Measurements from ENCODE around the gene SH2D5. TPM values are rescaled to one million over a fixed set of nuclear protein-coding genes. Genes with fewer than 3 reads are reported as not detected.

SH2D5 gene
- total and polyA plus RNA-seq, 2 donors (not counting 3 experiments of a cell fraction or from before 2014, with no cell fraction given): 0.23 to 1.0 TPM

- Histone ChIP-seq H3K9ac (replicated peaks; ENCODE audit: extremely low read depth, insufficient read depth, low read length) (no peak overlapping the region), H3K27ac (ENCODE audit: insufficient read depth, low read depth, low read length) (no peak overlapping the region), H2AFZ (ENCODE audit: low read depth, low read length) (no peak overlapping the region), H3K9me3 (replicated peaks; ENCODE audit: control insufficient read depth, insufficient read depth, low read length) (no peaks in the 10 kb centered on the region), H4K20me1 (replicated peaks; ENCODE audit: control insufficient read depth, extremely low read depth, insufficient read depth, low read length) (no peaks in the 10 kb centered on the region), H3K9me1 (replicated peaks; ENCODE audit: control insufficient read depth, extremely low read depth, insufficient read depth, low read length) (no peaks in the 10 kb centered on the region), H3K27me3 (ENCODE audit: control insufficient read depth in 2 of 2, insufficient read depth in 2 of 2, low read length in 2 of 2) (peaks cover 0 to 5% of the 10 kb centered on the region in 2 experiments), H3K4me2 (ENCODE audit: insufficient read depth, low read length) (no peak overlapping the region), H3K36me3 (ENCODE audit: control insufficient read depth in 2 of 2, extremely low read depth in 1 of 2, insufficient read depth in 2 of 2, low read length in 2 of 2) (no peaks in the 10 kb centered on the region), H3K79me2 (ENCODE audit: control insufficient read depth, insufficient read depth, low read length) (no peaks in the 10 kb centered on the region), H3K4me3 (replicated peaks in 1 of 3; ENCODE audit: insufficient read depth in 1 of 3, low read depth in 1 of 3, low read length in 3 of 3) (no peak overlapping the region), H3K4me1 (ENCODE audit: control insufficient read depth, extremely low read depth, insufficient read depth, low read length) (no peaks in the 10 kb centered on the region)
- DNase-seq (ENCODE audit: low read depth, low spot score) (no peak), FAIRE-seq (no peak)
- no TSS peak for BruUV-seq (replicated peaks)
- CTCF ChIA-PET: interaction anchor here (2.5 kb wide), 1 partner anchor 13 kb away, joined by 5 read pairs; the partner anchor contains the start of gene SH2D5
- POLR2A ChIA-PET: no interaction called here
- dilution Hi-C loops (cut with MboI; ENCODE audit: extremely low pct_ligation_motif_present, low sequenced_read_pairs) (no loop called here), intact Hi-C loops (cut with micrococcal nuclease) (no loop called here)
- TF ChIP-seq POLR2AphosphoS5 (IDR thresholded peaks at IDR 0.05; ENCODE audit: insufficient read depth, low read depth, low read length): no peak
- no peak for TF ChIP-seq EZH2 (IDR thresholded peaks at IDR 0.05; ENCODE audit: borderline replicate concordance, low read depth, low read length, severe bottlenecking)
Observed at GRCh38 chr1:20719871-20720620, 12.5 kb downstream of the SH2D5 start.

DNA sequence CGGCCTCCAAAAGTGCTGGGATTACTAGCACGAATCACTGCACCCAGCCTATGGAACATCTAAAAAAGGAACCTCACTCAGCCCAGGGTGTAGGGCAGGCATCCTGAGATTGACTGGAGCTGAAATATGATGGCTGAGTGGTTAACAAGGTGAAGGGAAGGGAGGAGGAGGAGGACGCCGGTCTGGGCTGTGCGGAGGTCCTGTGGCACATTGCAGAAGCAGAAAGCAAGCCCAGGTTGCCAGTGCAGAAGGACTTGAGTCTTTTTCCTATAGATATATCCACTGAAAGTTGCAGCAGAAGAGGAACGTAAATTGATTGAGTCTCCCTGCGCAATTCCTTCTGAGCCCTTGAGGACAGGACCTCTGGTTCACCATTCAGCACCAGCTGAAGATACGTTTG, 13.2 kb downstream of the SH2D5 start:
- DNase-seq (ENCODE audit: low read depth, low spot score): no peak
- H3K4me2 ChIP-seq (ENCODE audit: insufficient read depth, low read length): no peak overlapping the region
- no peaks in the 10 kb centered on the region for H3K79me2 ChIP-seq (ENCODE audit: control insufficient read depth, insufficient read depth, low read length)
- ChIA-PET POLR2A (no interaction called here), CTCF (interaction anchor here (1.2 to 2.5 kb wide), 2 partner anchors 13 kb away, joined by 3 to 5 read pairs; partner anchors contain the start of gene SH2D5)
- intact Hi-C loops (cut with micrococcal nuclease): no loop called here
- no peaks in the 10 kb centered on the region for H3K4me1 ChIP-seq (ENCODE audit: control insufficient read depth, extremely low read depth, insufficient read depth, low read length)
- dilution Hi-C loops (cut with MboI; ENCODE audit: extremely low pct_ligation_motif_present, low sequenced_read_pairs): no loop called here
- no peaks in the 10 kb centered on the region for H3K9me1 ChIP-seq (replicated peaks; ENCODE audit: control insufficient read depth, extremely low read depth, insufficient read depth, low read length)
- no peaks in the 10 kb centered on the region for H3K9me3 ChIP-seq (replicated peaks; ENCODE audit: control insufficient read depth, insufficient read depth, low read length)
- no peak overlapping the region for H3K4me3 ChIP-seq (replicated peaks in 1 of 3; ENCODE audit: insufficient read depth in 1 of 3, low read depth in 1 of 3, low read length in 3 of 3)
- H3K27me3 ChIP-seq (ENCODE audit: control insufficient read depth in 2 of 2, insufficient read depth in 2 of 2, low read length in 2 of 2): peaks cover 0 to 5% of the 10 kb centered on the region in 2 experiments
- TF ChIP-seq POLR2AphosphoS5 (IDR thresholded peaks at IDR 0.05; ENCODE audit: insufficient read depth, low read depth, low read length): no peak
- TF ChIP-seq JUN (IDR thresholded peaks at IDR 0.05; ENCODE audit: borderline replicate concordance, insufficient read depth, insufficient read length, low read depth): no peak
- no peak for TF ChIP-seq GATA2 (IDR thresholded peaks at IDR 0.05; ENCODE audit: insufficient read depth, insufficient read length, low read depth, low read length)
- no peak for TF ChIP-seq EZH2 (IDR thresholded peaks at IDR 0.05; ENCODE audit: borderline replicate concordance, low read depth, low read length, severe bottlenecking)
- TF ChIP-seq POLR2A (IDR thresholded peaks at IDR 0.05; ENCODE audit: low read depth, low read length): no peak
- TF ChIP-seq, protein P1, sequence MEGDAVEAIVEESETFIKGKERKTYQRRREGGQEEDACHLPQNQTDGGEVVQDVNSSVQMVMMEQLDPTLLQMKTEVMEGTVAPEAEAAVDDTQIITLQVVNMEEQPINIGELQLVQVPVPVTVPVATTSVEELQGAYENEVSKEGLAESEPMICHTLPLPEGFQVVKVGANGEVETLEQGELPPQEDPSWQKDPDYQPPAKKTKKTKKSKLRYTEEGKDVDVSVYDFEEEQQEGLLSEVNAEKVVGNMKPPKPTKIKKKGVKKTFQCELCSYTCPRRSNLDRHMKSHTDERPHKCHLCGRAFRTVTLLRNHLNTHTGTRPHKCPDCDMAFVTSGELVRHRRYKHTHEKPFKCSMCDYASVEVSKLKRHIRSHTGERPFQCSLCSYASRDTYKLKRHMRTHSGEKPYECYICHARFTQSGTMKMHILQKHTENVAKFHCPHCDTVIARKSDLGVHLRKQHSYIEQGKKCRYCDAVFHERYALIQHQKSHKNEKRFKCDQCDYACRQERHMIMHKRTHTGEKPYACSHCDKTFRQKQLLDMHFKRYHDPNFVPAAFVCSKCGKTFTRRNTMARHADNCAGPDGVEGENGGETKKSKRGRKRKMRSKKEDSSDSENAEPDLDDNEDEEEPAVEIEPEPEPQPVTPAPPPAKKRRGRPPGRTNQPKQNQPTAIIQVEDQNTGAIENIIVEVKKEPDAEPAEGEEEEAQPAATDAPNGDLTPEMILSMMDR (IDR thresholded peaks at IDR 0.05; ENCODE audit: extremely low read depth in 1 of 2, insufficient read depth in 1 of 2, low read depth in 1 of 2, low read length in 2 of 2): no peak
- TF ChIP-seq MYC (IDR thresholded peaks at IDR 0.05; ENCODE audit: low read depth, low read length): no peak
- no peak for TF ChIP-seq FOS (IDR thresholded peaks at IDR 0.05; ENCODE audit: borderline replicate concordance, insufficient read depth, low read length)
- TF ChIP-seq, protein P2, sequence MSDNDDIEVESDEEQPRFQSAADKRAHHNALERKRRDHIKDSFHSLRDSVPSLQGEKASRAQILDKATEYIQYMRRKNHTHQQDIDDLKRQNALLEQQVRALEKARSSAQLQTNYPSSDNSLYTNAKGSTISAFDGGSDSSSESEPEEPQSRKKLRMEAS (IDR thresholded peaks at IDR 0.05; ENCODE audit: insufficient read depth, insufficient read length): no peak
- H3K36me3 ChIP-seq (ENCODE audit: control insufficient read depth in 2 of 2, extremely low read depth in 1 of 2, insufficient read depth in 2 of 2, low read length in 2 of 2): no peaks in the 10 kb centered on the region
- FAIRE-seq: no peak
- H4K20me1 ChIP-seq (replicated peaks; ENCODE audit: control insufficient read depth, extremely low read depth, insufficient read depth, low read length): no peaks in the 10 kb centered on the region
- H3K27ac ChIP-seq (ENCODE audit: insufficient read depth, low read depth, low read length): no peak overlapping the region
- no peak overlapping the region for H3K9ac ChIP-seq (replicated peaks; ENCODE audit: extremely low read depth, insufficient read depth, low read length)
- no peak overlapping the region for H2AFZ ChIP-seq (ENCODE audit: low read depth, low read length)
- no TSS peak for BruUV-seq (replicated peaks)

Data from endothelial cell of umbilical vein (primary cell).